Ishikawa (cell line): ENCODE results near the gene EIF2AK3.

Source experiments
- CEBPB ChIP-seq: IDR thresholded peaks from 2 replicates; pipeline ENCODE4 v1.6.1; 2012
- CREB1 ChIP-seq: IDR thresholded peaks from 2 replicates; pipeline ENCODE4 v1.6.1; 2012; ENCODE audit warnings: low read depth
- EGR1 ChIP-seq: IDR thresholded peaks from 2 replicates; pipeline ENCODE4 v1.6.1; 2012
- EP300 ChIP-seq: IDR thresholded peaks from 2 replicates; pipeline ENCODE4 v1.6.1; 2012; ENCODE audit warnings: borderline replicate concordance
- FOXM1 ChIP-seq: IDR thresholded peaks from 2 replicates; pipeline ENCODE4 v1.6.1; 2012; ENCODE audit warnings: low read depth, borderline replicate concordance
- NFIC ChIP-seq: IDR thresholded peaks from 2 replicates; pipeline ENCODE4 v1.6.1; 2012
- RAD21 ChIP-seq: IDR thresholded peaks from 2 replicates; pipeline ENCODE4 v1.6.1; 2012; ENCODE audit warnings: low read depth
- TAF1 ChIP-seq: IDR thresholded peaks from 2 replicates; pipeline ENCODE4 v1.6.1; 2012; ENCODE audit warnings: low read depth, mild to moderate bottlenecking
- TCF12 ChIP-seq: IDR thresholded peaks from 2 replicates; pipeline ENCODE4 v1.6.1; 2012; ENCODE audit warnings: low read depth
- TEAD4 ChIP-seq: IDR thresholded peaks from 2 replicates; pipeline ENCODE4 v1.6.1; 2012
- YY1 ChIP-seq: IDR thresholded peaks from 2 replicates; pipeline ENCODE4 v1.6.1; 2012; ENCODE audit warnings: low read depth
- TF ChIP-seq, protein P1 (sequence below): IDR thresholded peaks from 2 replicates; pipeline ENCODE4 v1.6.1; 2012
- TF ChIP-seq, protein P2 (sequence below): IDR thresholded peaks from 2 replicates; pipeline ENCODE4 v1.6.1; 2012; ENCODE audit warnings: low read depth, mild to moderate bottlenecking
- TF ChIP-seq, protein P3 (sequence below): IDR thresholded peaks from 2 replicates; pipeline ENCODE4 v1.6.1; 2012

The EIF2AK3 gene

DNA sequence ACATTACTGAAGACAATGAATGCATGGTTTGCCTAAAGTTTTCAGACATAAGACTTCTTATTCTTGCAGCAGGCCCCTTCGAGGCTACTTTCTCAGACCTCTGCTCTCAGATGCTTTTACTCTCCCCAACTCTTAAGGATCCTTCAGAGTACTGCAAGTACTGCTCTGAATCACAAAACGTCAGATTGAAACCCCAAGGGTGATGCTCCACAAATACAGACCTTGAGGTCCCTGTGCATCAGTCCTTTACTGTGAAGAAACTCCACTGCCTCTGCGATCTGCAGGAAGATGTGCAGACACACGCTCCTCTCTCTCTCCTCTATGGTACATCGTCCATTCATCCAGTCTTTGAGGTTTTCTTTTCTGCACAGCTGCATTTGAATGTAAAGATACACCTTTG is 52.8 kb downstream of the EIF2AK3 start:
- TF ChIP-seq CREB1 (no peak), TAF1 (no peak), NFIC (no peak), EP300 (no peak), CEBPB (no peak), EGR1 (no peak), FOXM1 (no peak)
- TF ChIP-seq, protein P1, sequence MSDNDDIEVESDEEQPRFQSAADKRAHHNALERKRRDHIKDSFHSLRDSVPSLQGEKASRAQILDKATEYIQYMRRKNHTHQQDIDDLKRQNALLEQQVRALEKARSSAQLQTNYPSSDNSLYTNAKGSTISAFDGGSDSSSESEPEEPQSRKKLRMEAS, result no peak
- TF ChIP-seq, protein P2, sequence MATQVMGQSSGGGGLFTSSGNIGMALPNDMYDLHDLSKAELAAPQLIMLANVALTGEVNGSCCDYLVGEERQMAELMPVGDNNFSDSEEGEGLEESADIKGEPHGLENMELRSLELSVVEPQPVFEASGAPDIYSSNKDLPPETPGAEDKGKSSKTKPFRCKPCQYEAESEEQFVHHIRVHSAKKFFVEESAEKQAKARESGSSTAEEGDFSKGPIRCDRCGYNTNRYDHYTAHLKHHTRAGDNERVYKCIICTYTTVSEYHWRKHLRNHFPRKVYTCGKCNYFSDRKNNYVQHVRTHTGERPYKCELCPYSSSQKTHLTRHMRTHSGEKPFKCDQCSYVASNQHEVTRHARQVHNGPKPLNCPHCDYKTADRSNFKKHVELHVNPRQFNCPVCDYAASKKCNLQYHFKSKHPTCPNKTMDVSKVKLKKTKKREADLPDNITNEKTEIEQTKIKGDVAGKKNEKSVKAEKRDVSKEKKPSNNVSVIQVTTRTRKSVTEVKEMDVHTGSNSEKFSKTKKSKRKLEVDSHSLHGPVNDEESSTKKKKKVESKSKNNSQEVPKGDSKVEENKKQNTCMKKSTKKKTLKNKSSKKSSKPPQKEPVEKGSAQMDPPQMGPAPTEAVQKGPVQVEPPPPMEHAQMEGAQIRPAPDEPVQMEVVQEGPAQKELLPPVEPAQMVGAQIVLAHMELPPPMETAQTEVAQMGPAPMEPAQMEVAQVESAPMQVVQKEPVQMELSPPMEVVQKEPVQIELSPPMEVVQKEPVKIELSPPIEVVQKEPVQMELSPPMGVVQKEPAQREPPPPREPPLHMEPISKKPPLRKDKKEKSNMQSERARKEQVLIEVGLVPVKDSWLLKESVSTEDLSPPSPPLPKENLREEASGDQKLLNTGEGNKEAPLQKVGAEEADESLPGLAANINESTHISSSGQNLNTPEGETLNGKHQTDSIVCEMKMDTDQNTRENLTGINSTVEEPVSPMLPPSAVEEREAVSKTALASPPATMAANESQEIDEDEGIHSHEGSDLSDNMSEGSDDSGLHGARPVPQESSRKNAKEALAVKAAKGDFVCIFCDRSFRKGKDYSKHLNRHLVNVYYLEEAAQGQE, result no peak
- TF ChIP-seq, protein P3, sequence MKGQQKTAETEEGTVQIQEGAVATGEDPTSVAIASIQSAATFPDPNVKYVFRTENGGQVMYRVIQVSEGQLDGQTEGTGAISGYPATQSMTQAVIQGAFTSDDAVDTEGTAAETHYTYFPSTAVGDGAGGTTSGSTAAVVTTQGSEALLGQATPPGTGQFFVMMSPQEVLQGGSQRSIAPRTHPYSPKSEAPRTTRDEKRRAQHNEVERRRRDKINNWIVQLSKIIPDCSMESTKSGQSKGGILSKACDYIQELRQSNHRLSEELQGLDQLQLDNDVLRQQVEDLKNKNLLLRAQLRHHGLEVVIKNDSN, result no peak

DNA sequence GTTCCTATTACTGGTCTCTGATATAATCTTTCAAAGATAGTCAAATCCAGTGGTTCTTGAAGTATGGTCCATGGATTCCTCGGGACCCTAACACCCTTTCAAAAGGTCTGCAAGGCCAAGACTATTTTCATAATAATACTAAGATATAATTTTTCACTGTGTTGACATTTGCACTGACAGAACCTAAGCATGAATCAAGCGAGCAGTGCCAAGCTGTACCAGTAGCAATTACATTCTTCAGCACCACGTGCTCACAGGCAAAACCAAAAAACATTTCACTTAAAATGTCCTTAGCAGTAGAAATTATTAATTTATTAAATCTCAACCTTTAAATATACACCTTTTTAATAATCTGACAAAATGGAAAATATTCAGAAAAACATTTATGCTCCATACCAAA is 59.1 kb downstream of the EIF2AK3 start:
- TF ChIP-seq, protein P1, result no peak
- TF ChIP-seq CEBPB (no peak), EP300 (no peak), EGR1 (no peak)
- TF ChIP-seq, protein P2, result no peak

DNA sequence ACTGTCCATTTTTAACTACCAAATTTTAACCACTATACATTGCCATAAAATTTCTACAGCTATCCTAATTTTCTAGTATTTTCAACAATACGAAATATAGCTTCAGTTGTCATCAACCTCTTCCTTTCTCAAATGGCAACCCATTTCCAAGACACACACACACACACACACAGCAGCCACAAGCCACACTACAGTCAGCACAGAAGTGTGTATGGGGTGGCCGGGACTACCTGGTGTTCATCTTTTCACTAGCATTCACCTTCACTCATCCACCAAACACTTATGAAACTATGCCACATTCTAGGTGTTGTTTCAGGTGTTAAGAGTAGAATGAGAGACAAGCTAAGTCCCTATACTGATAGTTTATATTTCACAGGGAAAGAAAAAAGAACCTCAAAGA is 62.9 kb downstream of the EIF2AK3 start:
- no peak for TF ChIP-seq CREB1
- TF ChIP-seq YY1, result no peak
- TF ChIP-seq, protein P2, result no peak
- no peak for TF ChIP-seq TEAD4
- TF ChIP-seq, protein P1, result no peak
- no peak for TF ChIP-seq FOXM1
- TF ChIP-seq EP300, result no peak
- no peak for TF ChIP-seq CEBPB
- TF ChIP-seq EGR1, result no peak

DNA sequence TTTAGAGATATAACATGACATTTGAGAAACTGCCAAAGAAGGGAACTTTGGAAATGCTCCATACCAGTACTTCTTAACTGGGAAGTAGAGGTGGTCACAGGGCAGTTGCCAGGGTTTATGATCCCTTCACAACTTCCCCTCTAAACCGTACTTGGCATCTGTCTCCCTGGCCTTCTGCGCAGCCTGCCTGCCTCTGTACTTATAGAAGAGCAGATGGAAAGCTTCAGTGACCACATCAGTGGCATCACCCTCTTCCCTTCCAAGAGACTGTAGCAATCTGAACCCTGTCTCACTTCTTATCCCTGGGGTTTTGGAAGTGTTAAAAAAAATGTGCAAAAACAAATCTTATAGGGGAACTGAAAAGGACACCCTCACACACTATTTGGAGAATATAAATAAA is 64.1 kb downstream of the EIF2AK3 start:
- TF ChIP-seq, protein P2, result no peak
- TF ChIP-seq, protein P1, result no peak
- TF ChIP-seq, protein P3, result no peak
- TF ChIP-seq TCF12 (no peak), RAD21 (no peak), EGR1 (no peak), TAF1 (no peak), CREB1 (no peak), EP300 (no peak), CEBPB (no peak), YY1 (no peak)
